HG02970 (cell line): ENCODE data around the gene LTC4S.

Experiments used
- ATAC-seq: cut with Tn5 transposase; IDR thresholded peaks from one replicate; pipeline ENCODE4 v1.9.1; 2021; ENCODE audit warnings: mild to moderate bottlenecking, moderate library complexity, moderate number of reproducible peaks; ENCODE audit not compliant: unreplicated experiment, low FRiP score

Gene LTC4S

DNA sequence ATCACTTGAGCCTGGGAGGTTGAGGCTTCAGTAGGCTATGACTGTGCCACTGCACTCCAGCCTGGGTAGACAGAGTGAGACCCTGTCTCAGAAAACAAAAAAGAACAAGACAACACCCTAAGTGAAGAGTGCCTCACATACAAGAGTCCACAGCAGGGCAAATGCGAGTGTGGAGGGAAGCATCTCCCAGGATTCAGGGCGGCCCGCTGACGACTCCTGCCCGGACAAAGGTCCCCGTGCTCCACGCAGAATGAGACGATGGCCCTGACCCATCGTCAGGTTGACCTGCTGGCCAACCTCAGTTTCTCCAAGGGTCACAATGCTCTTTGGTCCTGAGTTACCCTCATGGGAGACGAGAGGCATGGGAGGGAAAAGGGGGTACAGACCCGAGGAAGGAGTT lies 46.5 kb downstream of the LTC4S start:
- ATAC-seq: no peak

DNA sequence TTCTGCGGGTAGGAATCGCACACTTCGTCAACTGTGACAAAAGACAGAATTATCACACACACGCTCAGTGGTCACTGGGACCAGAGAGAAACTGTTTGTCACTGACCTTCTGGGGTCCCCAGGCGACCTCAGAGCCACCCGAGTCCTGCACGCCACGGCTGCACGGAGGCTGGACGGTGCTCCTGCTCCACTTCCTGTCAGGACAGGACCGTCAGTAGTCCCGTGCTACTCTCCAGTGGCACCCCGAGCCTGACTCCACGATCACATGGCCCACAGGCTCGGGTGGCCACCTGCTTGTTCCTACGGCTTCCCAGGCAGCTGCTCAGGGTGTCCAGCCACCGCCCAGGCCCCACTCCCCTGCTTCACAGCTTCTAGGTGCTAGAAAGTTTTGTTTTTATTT lies 47.0 kb downstream of the LTC4S start:
- no peak for ATAC-seq

DNA sequence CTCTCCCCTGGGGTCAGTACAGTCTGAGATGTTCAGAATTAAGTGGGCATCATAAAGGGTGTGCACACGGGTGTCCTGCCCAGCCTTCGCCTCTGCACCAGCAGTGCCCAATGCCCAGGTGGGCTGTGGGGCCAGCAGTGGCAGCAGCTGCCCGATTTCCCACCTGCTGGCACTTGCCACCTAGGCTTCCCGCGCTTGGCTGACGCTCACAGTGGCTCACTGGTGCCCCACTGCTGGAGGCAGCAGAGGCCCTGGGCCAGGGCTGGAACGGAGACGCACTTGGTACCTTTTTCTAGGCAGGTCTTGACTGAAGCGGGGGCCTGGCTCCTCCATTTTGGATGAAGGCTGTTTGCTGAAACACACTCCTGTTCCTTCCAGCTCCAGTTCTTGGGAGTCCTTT lies 47.8 kb downstream of the LTC4S start:
- ATAC-seq: no peak
